HG03342 (cell line): ENCODE measurements around the gene BLVRA.
"Not testable (repeated sequence)": the region's sequence is repeated elsewhere in the genome, so short reads cannot be mapped to it uniquely, and the experiment has no call there.

Experiments
- ATAC-seq: cut with Tn5 transposase; IDR thresholded peaks from one replicate; pipeline ENCODE4 v1.9.1; 2021; ENCODE audit warnings: mild to moderate bottlenecking, moderate library complexity; ENCODE audit not compliant: unreplicated experiment

Gene BLVRA, protein sequence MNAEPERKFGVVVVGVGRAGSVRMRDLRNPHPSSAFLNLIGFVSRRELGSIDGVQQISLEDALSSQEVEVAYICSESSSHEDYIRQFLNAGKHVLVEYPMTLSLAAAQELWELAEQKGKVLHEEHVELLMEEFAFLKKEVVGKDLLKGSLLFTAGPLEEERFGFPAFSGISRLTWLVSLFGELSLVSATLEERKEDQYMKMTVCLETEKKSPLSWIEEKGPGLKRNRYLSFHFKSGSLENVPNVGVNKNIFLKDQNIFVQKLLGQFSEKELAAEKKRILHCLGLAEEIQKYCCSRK

GRCh38 chr7:43758029-43758821 lies at the start of gene BLVRA:
TSS of gene BLVRA (plus strand) at chr7:43758680. CDS start at chr7:43771159, 12,479 bp downstream.
- ATAC-seq, result peak; percentile 61

DNA sequence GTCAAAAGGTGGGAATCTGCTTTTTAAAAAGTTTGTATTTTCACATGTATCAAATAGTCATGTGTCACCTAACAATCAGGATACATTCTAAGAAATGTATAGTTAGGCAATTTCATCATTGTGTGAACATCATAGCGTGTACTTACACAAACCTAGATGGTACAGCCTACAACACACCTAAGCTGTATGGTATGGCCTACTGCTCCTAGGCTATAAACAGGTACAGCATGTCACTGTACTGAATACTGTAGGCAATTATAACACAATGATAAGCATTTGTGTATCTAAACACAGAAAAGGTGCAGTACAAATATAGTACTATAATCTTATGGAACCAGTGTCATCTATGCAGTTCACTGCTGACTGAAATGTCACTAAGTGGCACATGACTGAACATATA lies 47.0 kb upstream of the BLVRA start:
- no peak for ATAC-seq

GRCh38 chr7:43715966-43716365 lies 42.5 kb upstream of the BLVRA start:
- not testable (repeated sequence) for ATAC-seq

- ATAC-seq, result no peak
These were observed 41.9 kb upstream of the BLVRA start for GRCh38 chr7:43716598-43716997.

DNA sequence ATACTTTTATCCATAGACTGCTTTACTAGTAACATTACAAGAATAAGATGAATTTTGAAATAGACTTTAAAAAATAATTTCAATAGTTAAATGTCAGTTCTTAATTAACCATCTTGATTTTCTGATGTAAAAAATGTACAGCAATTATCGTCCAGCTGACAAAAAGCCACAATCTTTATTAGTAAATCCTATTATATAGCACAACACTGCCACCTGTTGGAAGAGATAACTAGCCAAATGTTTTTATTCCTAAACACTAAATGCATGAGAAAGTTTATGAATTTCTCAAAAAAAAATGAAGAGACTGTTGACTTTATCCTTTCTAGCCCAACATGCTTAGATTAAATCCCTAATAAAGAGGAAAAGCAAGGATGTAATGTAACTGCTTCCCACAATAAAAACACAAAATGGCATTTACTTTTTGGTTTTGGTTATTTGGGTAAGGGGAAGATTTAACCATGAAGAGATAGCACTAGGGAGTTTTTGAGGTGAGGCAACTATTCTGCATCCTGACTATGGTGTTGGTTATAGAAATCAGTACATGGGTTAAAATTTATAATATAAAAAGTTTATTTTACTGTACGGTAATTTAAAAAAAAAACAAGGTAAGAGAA lies 37.2 kb upstream of the BLVRA start:
- ATAC-seq, result no peak

GRCh38 chr7:43723007-43723341 lies 35.5 kb upstream of the BLVRA start:
- ATAC-seq, result no peak

- no peak for ATAC-seq
These were observed 33.2 kb upstream of the BLVRA start for GRCh38 chr7:43725251-43725650.

DNA sequence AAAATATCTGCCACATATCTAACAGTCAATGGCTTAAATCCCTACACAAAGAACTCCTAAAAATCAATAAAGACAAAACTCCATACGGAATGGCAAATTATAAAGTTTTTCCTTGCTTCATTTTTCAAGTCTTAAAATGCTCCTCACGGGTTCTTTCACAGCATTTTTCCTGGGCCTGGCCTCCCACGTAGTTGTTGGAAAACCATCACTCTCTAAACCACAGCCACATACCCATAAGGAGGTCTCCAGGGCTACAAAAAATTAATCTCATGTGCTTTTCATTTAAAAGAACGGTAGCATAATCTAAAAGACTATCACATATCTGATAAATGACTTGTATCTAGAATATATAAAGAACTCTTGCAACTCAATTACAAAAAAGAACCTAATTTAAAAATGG lies 32.0 kb upstream of the BLVRA start:
- no peak for ATAC-seq

- ATAC-seq, result no peak
These were observed 31.5 kb upstream of the BLVRA start for GRCh38 chr7:43727003-43727402.

GRCh38 chr7:43727494-43727893 lies 31.0 kb upstream of the BLVRA start:
- ATAC-seq, result no peak

GRCh38 chr7:43729214-43729923 lies 29.1 kb upstream of the BLVRA start, which contains the start of gene COA1:
TSS of gene COA1 (minus strand) at chr7:43729523. CDS start at chr7:43648614, 80,909 bp downstream.
- peak; percentile 78 for ATAC-seq

GRCh38 chr7:43729924-43730248 lies 28.6 kb upstream of the BLVRA start:
- ATAC-seq, result peak; percentile 23

DNA sequence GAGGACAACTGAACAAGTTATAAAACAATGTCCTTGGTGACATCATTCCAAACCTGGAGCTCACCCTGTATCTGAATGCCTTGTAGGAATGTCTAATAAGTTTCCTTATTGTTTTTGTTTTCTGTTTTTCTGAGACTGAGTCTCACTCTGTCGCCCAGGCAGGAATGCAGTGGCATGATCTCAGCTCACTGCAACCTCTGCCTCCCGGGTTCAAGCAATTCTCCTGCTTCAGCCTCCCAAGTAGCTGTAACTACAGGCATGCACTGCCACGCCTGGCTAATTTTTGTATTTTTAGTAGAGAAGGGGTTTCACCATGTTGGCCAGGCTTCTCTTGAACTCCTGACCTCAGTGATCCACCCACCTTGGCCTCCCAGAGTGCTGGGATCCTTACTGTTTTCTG lies 27.0 kb upstream of the BLVRA start:
- ATAC-seq, result not testable (repeated sequence)

DNA sequence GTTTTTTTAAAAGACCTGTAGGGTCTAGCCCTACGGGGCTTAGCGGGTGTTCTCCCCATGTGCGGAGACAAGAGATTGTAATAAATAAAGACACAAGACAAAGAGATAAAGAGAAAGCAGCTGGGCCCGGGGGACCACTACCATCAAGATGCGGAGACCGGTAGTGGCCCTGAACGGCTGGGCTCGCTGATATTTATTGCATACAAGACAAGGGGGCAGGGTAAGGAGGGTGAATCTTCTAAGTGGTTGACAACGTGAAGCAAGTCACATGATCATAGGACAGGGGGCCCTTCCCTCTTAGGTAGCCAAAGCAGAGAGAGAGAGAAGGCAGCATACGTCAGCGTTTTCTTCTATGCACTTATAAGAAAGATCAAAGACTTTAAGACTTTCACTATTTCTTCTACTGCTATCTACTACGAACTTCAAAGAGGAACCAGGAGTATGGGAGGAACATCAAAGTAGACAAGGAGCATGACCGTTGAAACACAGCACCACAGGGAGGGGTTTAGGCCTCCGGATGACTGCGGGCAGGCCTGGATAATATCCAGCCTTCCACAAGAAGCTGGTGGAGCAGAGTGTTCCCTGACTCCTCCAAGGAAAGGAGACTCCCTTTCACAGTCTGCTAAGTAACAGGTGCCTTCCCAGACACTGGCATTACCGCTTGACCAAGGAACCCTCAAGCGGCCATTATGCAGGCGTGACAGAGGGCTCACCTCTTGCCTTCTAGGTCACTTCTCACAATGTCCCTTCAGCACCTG lies 23.7 kb upstream of the BLVRA start:
- not testable (repeated sequence) for ATAC-seq

GRCh38 chr7:43735403-43735801 lies 23.1 kb upstream of the BLVRA start:
- ATAC-seq, result peak; percentile 27

- ATAC-seq, result peak; percentile 65
These were observed 22.5 kb upstream of the BLVRA start for GRCh38 chr7:43735802-43736603.

GRCh38 chr7:43737467-43738127 lies 20.9 kb upstream of the BLVRA start:
- no peak for ATAC-seq

DNA sequence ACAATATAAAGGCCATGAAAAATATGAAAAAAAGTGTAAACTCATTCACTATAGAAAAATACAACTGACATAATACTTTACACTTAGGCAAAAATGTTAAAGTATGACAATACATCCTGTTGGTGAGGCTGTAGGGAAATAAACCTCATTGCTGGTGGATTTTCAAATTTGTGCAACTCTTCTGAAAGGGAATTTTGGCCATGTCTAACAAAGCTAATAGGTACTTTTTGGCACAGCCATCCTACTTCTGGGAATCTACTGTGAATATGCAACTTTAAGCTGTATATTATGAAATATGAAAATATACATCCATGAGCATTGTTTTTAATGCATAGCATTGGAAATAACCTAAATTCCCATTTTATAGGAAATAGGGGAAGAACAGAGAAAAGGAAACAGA lies 15.8 kb upstream of the BLVRA start:
- no peak for ATAC-seq
